GM12801 (cell line): Measurements from ENCODE around the gene RCL1.

Experiments used
- CTCF ChIP-seq: IDR thresholded peaks from one replicate; pipeline ENCODE4 v1.5.1; 2011; ENCODE audit warnings: control low read depth; ENCODE audit not compliant: insufficient read length; ENCODE audit errors: extremely low read depth

RCL1 gene

GRCh38 chr9:4832786-4833579 is 40.2 kb downstream of the RCL1 start:
- no peak for TF ChIP-seq CTCF

GRCh38 chr9:4833781-4834560 is 41.2 kb downstream of the RCL1 start:
- TF ChIP-seq CTCF = no peak

GRCh38 chr9:4836676-4837075 is 43.9 kb downstream of the RCL1 start:
- no peak for TF ChIP-seq CTCF

GRCh38 chr9:4837261-4838188 is 44.8 kb downstream of the RCL1 start:
- no peak for TF ChIP-seq CTCF

- no peak for TF ChIP-seq CTCF
Observed at GRCh38 chr9:4838189-4838546, 45.4 kb downstream of the RCL1 start.

GRCh38 chr9:4839470-4839912 is 46.7 kb downstream of the RCL1 start:
- TF ChIP-seq CTCF = no peak

- TF ChIP-seq CTCF = no peak
Observed at GRCh38 chr9:4840018-4840417, 47.3 kb downstream of the RCL1 start.
